Pancreas (tissue), 10 donors: ENCODE results near the gene CLK4. TPM values are rescaled to one million over a fixed set of nuclear protein-coding genes. Genes with fewer than 3 reads are reported as not detected.

ENCODE experiments used
- ATAC-seq, 4 donors: fragments of 200-7000 bp; cut with Tn5 transposase; one replicate each; pipeline versions ENCODE4 v1.8.0 to v1.9.1; 2020; ENCODE audit warnings: mild to moderate bottlenecking in 4 of 4, moderate library complexity in 4 of 4
- DNase-seq, 6 donors: peaks; one replicate each; pipeline ENCODE4 v3.0.0-alpha.2; 2020
- FAIRE-seq: peaks from 2 replicates; lab custom pipeline; 2012; peaks lifted over from hg19 to GRCh38; lab: Jason Lieb, UNC
- H3K27ac ChIP-seq, 4 donors: fragments of 200-600 bp; sonication (generic); 1 replicate in 3 of 4; 2 replicates in 1 of 4; pipeline versions ENCODE4 v1.5.0 to v1.8.0; 2020
- H3K27me3 ChIP-seq, 4 donors: fragments of 200-600 bp; one replicate each; pipeline ENCODE4 v1.8.0; 2021
- H3K36me3 ChIP-seq, 3 donors: fragments of 200-600 bp; sonication (generic) in 1 of 3; one replicate each; pipeline versions ENCODE4 v1.5.0 to v1.8.0; 2020 to 2021
- H3K4me1 ChIP-seq, 3 donors: fragments of 200-600 bp; one replicate each; pipeline ENCODE4 v1.8.0; 2021
- H3K4me3 ChIP-seq, 4 donors: fragments of 200-600 bp; sonication (generic) in 2 of 4; one replicate each; pipeline versions ENCODE4 v1.5.0 to v1.8.0; 2020 to 2021
- H3K9me3 ChIP-seq, 4 donors: fragments of 200-600 bp; one replicate each; pipeline ENCODE4 v1.8.0; 2021
- CTCF ChIP-seq, 4 donors: fragments of 200-600 bp; sonication (generic) in 3 of 4; IDR thresholded peaks; one replicate each; pipeline versions ENCODE4 v1.5.0 to v1.8.0; 2021; ENCODE audit warnings: antibody characterized with exemption in 4 of 4
- WGBS, 2 donors: extraction: QIAGEN DNeasy Blood & Tissue Kit; methylation state at CpG; one replicate each; pipeline ENCODE4 v1.1.7; 2013; 5-methylcytosine and 5-hydroxymethylcytosine counted together
- intact Hi-C, 3 donors: fragments of 100-400 bp; cut with DNase I; formaldehyde crosslinking; loops; one replicate each; pipeline versions ENCODE4 v1.11.1 to v1.14.2; 2022
- polyA plus RNA-seq, 2 donors: library from polyadenylated mRNA; stranded (reverse); fragments of 200-250 nt; gene quantifications; one replicate each; pipeline ENCODE4 v1.2.3, GENCODE V29; 2013
- total RNA-seq, 6 donors: library from RNA; stranded (reverse); fragmentation: NEBNext Ultra II Directional in 4 of 6; extraction: Animal tissue kit (Norgen Biotek cat#: 25700) in 4 of 6; gene quantifications; one replicate each; pipeline versions ENCODE4 v1.2.1 to v1.2.4, GENCODE V29; 2021 to 2023
- donor health status: healthy with polysubstance abuse.
- donor health status: DM: no; HTN: no; CAD: no; lungs with moderate emphysema.
- donor health status: DM: no; HTN: no; CAD: no.
- donor health status: control.
- donor health status: control.
- donor health status: Bipolar disorder and iron deficiency.
- donor health status: DM: yes; HTN: yes; CAD: no.
- donor health status: DM: no; HTN: no; CAD: no.
- donor health status: DM: no; HTN: no; CAD: no.
- donor health status: DM: yes; HTN: yes; CAD: no.

The CLK4 gene
- total and polyA plus RNA-seq, 8 donors, result 10.6 to 47.0 (median 22.1) TPM

- 72 to 81% methylated on average over 3 of the region's 3 CpGs for WGBS, 2 donors
- no peak overlapping the region for H3K27ac ChIP-seq
- no peak for ATAC-seq
- H3K4me3 ChIP-seq, result no peak overlapping the region
- no peak for TF ChIP-seq CTCF (IDR thresholded peaks at IDR 0.05)
- no peak for FAIRE-seq
- no peaks in the 10 kb centered on the region for H3K27me3 ChIP-seq
- no peaks in the 10 kb centered on the region for H3K9me3 ChIP-seq
- H3K4me1 ChIP-seq, result no peaks in the 10 kb centered on the region
- DNase-seq, result no peak
- intact Hi-C loops, result no loop called here
- no peaks in the 10 kb centered on the region for H3K36me3 ChIP-seq
Measured at GRCh38 chr5:178664141-178664540, 37.3 kb upstream of the CLK4 start.

GRCh38 chr5:178662541-178662860 lies 35.7 kb upstream of the CLK4 start:
- FAIRE-seq, result no peak
- TF ChIP-seq CTCF (IDR thresholded peaks at IDR 0.05), result no peak
- no peak for DNase-seq
- no peaks in the 10 kb centered on the region for H3K9me3 ChIP-seq
- H3K36me3 ChIP-seq, result no peaks in the 10 kb centered on the region
- intact Hi-C loops, result no loop called here
- no peaks in the 10 kb centered on the region for H3K4me1 ChIP-seq
- H3K4me3 ChIP-seq, result no peak overlapping the region
- no peak for ATAC-seq
- no peaks in the 10 kb centered on the region for H3K27me3 ChIP-seq
- 82 to 88% methylated on average over 10 of the region's 10 CpGs for WGBS, 2 donors
- H3K27ac ChIP-seq, result no peak overlapping the region

- H3K27ac ChIP-seq, result no peak overlapping the region
- ATAC-seq (no peak), FAIRE-seq (no peak), DNase-seq (no peak)
- no peak for TF ChIP-seq CTCF (IDR thresholded peaks at IDR 0.05)
- no peaks in the 10 kb centered on the region for H3K4me1 ChIP-seq
- intact Hi-C loops, result no loop called here
- H3K4me3 ChIP-seq, result no peak overlapping the region
- WGBS, 2 donors, result 88 to 91% methylated on average over 21 of the region's 21 CpGs
- H3K9me3 ChIP-seq, result no peaks in the 10 kb centered on the region
- no peaks in the 10 kb centered on the region for H3K36me3 ChIP-seq
- no peaks in the 10 kb centered on the region for H3K27me3 ChIP-seq
Measured at GRCh38 chr5:178661836-178662540, 35.1 kb upstream of the CLK4 start.

GRCh38 chr5:178651046-178651810 lies 24.4 kb upstream of the CLK4 start:
- Histone ChIP-seq H3K27me3 (no peaks in the 10 kb centered on the region), H3K36me3 (no peaks in the 10 kb centered on the region), H3K4me3 (no peak overlapping the region), H3K9me3 (no peaks in the 10 kb centered on the region), H3K4me1 (no peaks in the 10 kb centered on the region), H3K27ac (no peak overlapping the region)
- DNase-seq, result no peak
- 62 to 78% methylated on average over 7 of the region's 7 CpGs for WGBS, 2 donors
- no peak for TF ChIP-seq CTCF (IDR thresholded peaks at IDR 0.05)
- no peak for ATAC-seq
- intact Hi-C loops, result no loop called here
- no peak for FAIRE-seq

GRCh38 chr5:178650214-178650613 lies 23.4 kb upstream of the CLK4 start:
- no peaks in the 10 kb centered on the region for H3K27me3 ChIP-seq
- no peak overlapping the region for H3K27ac ChIP-seq
- FAIRE-seq (no peak), DNase-seq (no peak), ATAC-seq (no peak)
- no peaks in the 10 kb centered on the region for H3K4me1 ChIP-seq
- 70 to 78% methylated on average over 5 of the region's 5 CpGs for WGBS, 2 donors
- intact Hi-C loops, result no loop called here
- H3K4me3 ChIP-seq, result no peak overlapping the region
- TF ChIP-seq CTCF (IDR thresholded peaks at IDR 0.05), result no peak
- no peaks in the 10 kb centered on the region for H3K36me3 ChIP-seq
- H3K9me3 ChIP-seq, result no peaks in the 10 kb centered on the region
